ENCODE measurements around the gene VWA3B. TPM values are rescaled to one million over a fixed set of nuclear protein-coding genes. Genes with fewer than 3 reads are reported as not detected.
"Not testable (repeated sequence)": the region's sequence is repeated elsewhere in the genome, so short reads cannot be mapped to it uniquely, and the experiment has no call there.

Gene VWA3B
- total RNA-seq, 2 donors from 2014 or later, result not detected

DNA sequence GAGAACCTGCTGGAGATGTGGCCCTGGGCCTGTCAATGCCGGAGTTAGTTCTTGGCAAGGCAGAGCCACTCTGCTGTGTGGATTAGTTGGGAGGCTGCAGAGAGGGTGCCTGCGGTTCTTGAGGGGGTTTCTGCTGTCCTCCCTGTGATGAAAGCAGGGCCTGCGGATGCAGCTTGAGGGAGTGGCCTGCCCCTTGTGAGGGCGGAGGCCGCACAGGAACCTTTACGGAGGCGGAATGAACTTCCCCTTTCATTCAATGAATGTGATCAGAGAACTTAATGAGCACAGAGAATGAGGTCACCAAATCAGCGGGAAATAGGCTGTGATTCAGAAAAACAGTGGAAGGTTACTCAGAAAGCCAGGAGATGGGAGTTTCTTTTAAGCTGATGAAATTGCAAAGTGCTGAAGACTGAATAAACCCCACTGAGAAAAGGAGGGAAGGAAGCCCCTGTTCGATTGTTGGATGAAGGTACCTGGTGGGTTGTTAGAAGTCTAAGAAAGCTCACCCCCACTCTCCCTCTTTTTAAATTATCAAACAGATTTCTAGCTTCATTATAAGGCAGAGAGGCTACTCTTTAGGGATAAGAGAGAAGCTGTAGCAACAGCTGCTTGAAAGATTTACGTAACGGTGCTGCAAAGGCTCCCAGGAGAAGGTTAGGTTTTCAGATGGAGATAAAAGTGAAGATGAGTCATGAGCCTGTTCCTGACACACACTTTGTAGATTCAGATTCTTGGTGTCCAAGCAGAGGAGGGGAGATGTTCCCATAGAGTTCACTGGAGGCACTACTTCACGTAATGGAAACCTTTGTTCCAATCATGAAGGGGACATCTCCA, 47.4 kb downstream of the VWA3B start:
- no peak overlapping the region for H3K4me3 ChIP-seq
- no peaks in the 10 kb centered on the region for H3K36me3 ChIP-seq
- TF ChIP-seq, protein P1, sequence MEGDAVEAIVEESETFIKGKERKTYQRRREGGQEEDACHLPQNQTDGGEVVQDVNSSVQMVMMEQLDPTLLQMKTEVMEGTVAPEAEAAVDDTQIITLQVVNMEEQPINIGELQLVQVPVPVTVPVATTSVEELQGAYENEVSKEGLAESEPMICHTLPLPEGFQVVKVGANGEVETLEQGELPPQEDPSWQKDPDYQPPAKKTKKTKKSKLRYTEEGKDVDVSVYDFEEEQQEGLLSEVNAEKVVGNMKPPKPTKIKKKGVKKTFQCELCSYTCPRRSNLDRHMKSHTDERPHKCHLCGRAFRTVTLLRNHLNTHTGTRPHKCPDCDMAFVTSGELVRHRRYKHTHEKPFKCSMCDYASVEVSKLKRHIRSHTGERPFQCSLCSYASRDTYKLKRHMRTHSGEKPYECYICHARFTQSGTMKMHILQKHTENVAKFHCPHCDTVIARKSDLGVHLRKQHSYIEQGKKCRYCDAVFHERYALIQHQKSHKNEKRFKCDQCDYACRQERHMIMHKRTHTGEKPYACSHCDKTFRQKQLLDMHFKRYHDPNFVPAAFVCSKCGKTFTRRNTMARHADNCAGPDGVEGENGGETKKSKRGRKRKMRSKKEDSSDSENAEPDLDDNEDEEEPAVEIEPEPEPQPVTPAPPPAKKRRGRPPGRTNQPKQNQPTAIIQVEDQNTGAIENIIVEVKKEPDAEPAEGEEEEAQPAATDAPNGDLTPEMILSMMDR (IDR thresholded peaks at IDR 0.05), result no peak
- H3K4me1 ChIP-seq, result peaks cover 0 to 6% of the 10 kb centered on the region in 2 donors
- no peaks in the 10 kb centered on the region for H3K27me3 ChIP-seq
- DNase-seq (ENCODE audit: low spot score), result no peak
- peak overlapping the region; percentile 10 to 33 for H3K27ac ChIP-seq
- no peaks in the 10 kb centered on the region for H3K9me3 ChIP-seq

DNA sequence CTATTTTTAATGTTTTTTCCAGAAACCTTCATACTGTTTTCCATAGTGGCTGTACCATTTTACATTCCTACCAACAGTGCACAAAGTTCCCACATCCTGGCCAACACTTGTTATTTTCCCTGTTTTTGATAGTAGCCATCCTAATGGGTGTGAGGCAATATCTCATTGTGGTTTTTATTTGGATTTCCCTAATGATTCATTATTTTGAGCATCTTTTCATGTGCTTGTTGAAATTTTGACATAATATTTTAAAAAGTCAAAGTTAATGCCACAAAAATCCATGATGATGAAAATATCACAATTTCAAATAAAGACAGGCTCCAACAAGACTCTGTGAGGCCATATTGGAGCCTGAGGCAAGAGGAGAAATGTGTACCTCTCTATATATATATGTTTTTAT, 50.2 kb downstream of the VWA3B start:
- no peaks in the 10 kb centered on the region for H3K36me3 ChIP-seq
- no peak overlapping the region for H3K4me3 ChIP-seq
- TF ChIP-seq, protein P1 (IDR thresholded peaks at IDR 0.05), result no peak
- H3K4me1 ChIP-seq, result peaks cover 0 to 13% of the 10 kb centered on the region in 2 donors
- H3K27me3 ChIP-seq, result no peaks in the 10 kb centered on the region
- H3K9me3 ChIP-seq, result no peaks in the 10 kb centered on the region
- no peak for DNase-seq (ENCODE audit: low spot score)
- H3K27ac ChIP-seq, result no peak overlapping the region

DNA sequence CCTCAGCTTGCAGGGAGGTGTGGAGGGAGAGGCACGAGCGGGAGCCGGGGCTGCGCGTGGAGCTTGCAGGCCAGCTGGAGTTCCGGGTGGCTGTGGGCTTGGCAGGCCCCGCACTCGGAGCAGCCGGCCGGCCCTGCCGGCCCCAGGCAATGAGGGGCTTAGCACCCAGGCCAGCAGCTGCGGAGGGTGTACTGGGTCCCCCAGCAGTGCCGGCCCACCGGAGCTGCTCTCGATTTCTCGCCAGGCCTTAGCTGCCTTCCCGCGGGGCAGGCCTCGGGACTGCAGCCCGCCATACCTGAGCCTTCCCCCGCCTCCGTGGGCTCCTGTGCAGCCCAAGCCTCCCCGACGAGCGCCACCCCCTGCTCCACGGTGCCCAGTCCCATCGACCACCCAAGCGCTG, 52.0 kb downstream of the VWA3B start:
- not testable (repeated sequence) for H3K27me3 ChIP-seq; H3K4me3 ChIP-seq; H3K9me3 ChIP-seq; H3K27ac ChIP-seq; H3K36me3 ChIP-seq; DNase-seq (ENCODE audit: low spot score)
- peaks cover 0 to 13% of the 10 kb centered on the region in 2 donors for H3K4me1 ChIP-seq

DNA sequence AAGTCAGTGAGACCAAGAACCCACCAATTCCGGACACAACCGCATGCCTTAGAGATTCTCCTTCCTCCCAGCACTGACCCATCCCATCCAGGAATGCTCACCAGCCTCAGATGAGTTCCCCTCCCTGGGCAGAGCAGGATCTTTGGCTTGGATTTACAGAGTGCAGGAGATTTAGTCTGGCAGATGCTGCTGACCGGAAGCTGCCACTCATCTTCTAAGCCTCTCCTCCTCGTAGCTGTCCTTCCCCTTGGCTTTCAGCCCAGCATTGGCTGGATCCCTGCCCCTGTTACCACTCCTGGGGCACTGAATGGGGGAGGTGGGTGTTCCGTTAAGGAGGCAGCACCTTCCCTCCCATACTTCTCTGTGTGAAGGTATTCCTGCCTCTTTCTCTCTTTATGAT, 53.2 kb downstream of the VWA3B start:
- H3K27ac ChIP-seq, result peak overlapping the region; percentile 63 to 64
- no peak for DNase-seq (ENCODE audit: low spot score)

DNA sequence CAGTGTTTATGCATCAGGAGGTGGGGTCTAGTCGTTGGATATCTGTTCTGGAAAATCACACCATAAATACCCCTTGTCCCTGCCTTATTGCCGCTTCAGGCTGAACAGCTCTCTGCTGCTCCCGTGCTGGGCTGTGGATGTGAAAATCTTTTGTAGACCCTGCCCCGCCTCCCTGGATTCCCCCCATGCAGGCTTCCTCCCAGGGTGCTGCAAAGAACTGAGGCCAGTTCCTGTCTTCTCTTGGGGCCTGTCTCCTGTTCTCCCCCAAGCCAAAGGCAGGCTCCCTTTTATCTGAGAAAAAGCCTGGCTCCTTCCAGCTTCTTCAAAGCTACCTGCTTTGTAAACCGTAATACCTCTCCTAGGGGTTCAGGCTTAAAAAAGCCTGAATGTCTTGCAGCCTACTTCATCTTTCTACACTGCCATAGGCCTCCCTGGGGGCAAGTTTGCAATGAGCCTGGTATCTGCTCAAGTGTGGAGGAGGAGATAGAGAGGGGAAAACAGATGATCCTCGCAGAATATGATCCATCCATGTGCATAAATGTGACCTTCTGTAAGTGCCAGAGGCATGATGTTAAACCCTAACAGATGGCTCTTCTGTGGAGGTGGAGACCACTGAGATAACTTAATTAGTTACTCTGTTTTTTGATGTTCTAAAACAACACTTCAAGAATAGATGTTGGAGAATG, 55.3 kb downstream of the VWA3B start:
- H3K4me1 ChIP-seq, result peaks cover 0 to 7% of the 10 kb centered on the region in 2 donors
- TF ChIP-seq, protein P1 (IDR thresholded peaks at IDR 0.05), result no peak
- H3K27me3 ChIP-seq, result no peaks in the 10 kb centered on the region
- H3K36me3 ChIP-seq, result no peaks in the 10 kb centered on the region
- H3K27ac ChIP-seq, result no peak overlapping the region
- no peak overlapping the region for H3K4me3 ChIP-seq
- DNase-seq (ENCODE audit: low spot score), result no peak
- H3K9me3 ChIP-seq, result no peaks in the 10 kb centered on the region

More for the DNA sequence above, 53.2 kb downstream of the VWA3B start:
- H3K4me3 ChIP-seq, result peak overlapping the region; percentile 27 to 41
- peaks cover 0 to 7% of the 10 kb centered on the region in 2 donors for H3K4me1 ChIP-seq
- H3K9me3 ChIP-seq, result no peaks in the 10 kb centered on the region
- no peaks in the 10 kb centered on the region for H3K36me3 ChIP-seq
- TF ChIP-seq, protein P1 (IDR thresholded peaks at IDR 0.05), result no peak
- H3K27me3 ChIP-seq, result no peaks in the 10 kb centered on the region

DNA sequence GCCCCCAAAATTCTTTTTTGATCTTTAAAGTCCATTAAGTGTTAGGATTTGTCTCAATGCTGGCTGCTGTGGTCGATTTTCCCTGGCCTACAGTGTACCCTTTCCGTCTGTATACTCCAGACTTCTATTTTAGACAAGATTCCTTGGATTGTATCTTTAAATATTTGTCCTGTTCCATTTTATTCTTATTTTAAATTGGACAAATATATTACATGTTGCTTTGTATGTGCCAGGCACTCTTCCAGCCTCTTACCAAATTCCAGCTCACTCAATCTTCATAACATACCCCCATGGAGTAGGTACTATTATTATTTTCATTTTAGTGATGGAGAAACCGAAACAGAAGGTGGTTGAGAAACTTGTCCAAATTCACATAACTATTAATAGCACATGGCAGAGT, 58.1 kb downstream of the VWA3B start:
- TF ChIP-seq, protein P1 (IDR thresholded peaks at IDR 0.05), result no peak
- H3K36me3 ChIP-seq, result no peaks in the 10 kb centered on the region
- DNase-seq (ENCODE audit: low spot score), result no peak
- no peaks in the 10 kb centered on the region for H3K9me3 ChIP-seq
- H3K27me3 ChIP-seq, result no peaks in the 10 kb centered on the region
- H3K4me3 ChIP-seq, result no peak overlapping the region
- H3K27ac ChIP-seq, result no peak overlapping the region
- H3K4me1 ChIP-seq, result peaks cover 0 to 7% of the 10 kb centered on the region in 2 donors

DNA sequence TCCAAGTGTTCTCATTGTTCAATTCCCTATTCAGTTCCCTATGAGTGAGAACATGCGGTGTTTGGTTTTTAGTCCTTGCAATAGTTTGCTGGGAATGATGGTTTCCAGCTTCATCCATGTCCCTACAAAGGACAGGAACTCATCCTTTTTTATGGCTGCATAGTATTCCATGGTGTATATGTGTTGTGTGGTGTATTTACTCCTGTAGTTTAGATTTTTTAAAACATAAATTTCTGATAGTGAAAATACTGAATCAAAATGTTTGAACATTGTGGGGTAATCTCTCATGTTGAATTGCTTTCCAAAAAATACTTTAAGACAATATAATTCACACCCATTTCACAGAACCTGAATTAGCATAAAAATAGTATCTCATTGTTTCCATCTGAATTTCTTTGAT, 60.9 kb downstream of the VWA3B start:
- DNase-seq (ENCODE audit: low spot score); H3K4me1 ChIP-seq; H3K4me3 ChIP-seq; H3K27me3 ChIP-seq; H3K36me3 ChIP-seq; H3K27ac ChIP-seq; H3K9me3 ChIP-seq: not testable (repeated sequence)
